ENCODE results near the gene SLC15A3.

DNA sequence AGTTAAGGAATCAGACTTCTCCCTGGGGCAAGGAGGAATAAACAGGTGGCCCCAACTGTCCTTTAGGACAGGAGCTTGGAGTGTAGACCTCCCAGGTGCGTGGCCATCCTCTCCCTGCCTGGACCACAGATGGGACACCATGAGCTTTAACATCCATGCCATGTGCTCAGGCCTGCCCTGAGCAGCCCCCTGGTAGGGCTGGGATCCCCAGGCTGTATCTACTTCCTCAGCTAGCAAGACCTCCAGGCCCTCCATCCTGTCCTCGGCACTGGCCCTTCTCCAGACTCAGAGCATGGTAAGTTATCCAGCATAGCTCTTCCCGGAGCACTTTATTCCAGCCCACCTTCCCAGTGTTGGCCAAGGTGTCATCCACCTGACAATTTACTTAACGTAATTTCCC, 25.2 kb upstream of the SLC15A3 start:
- no peak for TF ChIP-seq POLR2AphosphoS5 (IDR thresholded peaks at IDR 0.05; ENCODE audit: low read depth, low read length)
- TF ChIP-seq, protein P1, sequence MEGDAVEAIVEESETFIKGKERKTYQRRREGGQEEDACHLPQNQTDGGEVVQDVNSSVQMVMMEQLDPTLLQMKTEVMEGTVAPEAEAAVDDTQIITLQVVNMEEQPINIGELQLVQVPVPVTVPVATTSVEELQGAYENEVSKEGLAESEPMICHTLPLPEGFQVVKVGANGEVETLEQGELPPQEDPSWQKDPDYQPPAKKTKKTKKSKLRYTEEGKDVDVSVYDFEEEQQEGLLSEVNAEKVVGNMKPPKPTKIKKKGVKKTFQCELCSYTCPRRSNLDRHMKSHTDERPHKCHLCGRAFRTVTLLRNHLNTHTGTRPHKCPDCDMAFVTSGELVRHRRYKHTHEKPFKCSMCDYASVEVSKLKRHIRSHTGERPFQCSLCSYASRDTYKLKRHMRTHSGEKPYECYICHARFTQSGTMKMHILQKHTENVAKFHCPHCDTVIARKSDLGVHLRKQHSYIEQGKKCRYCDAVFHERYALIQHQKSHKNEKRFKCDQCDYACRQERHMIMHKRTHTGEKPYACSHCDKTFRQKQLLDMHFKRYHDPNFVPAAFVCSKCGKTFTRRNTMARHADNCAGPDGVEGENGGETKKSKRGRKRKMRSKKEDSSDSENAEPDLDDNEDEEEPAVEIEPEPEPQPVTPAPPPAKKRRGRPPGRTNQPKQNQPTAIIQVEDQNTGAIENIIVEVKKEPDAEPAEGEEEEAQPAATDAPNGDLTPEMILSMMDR (IDR thresholded peaks at IDR 0.05), result no peak
- no peak for TF ChIP-seq REST (IDR thresholded peaks at IDR 0.05; ENCODE audit: insufficient read depth in 1 of 2, low read depth in 2 of 2, low read length in 1 of 2)
- TF ChIP-seq TCF7L2 (IDR thresholded peaks at IDR 0.05; ENCODE audit: low read depth, low read length), result no peak

All from Panc1 (cell line).